Measurements from ENCODE around the gene TMEM147.

The TMEM147 gene

GRCh38 chr19:35549174-35549788 is 3.9 kb downstream of the TMEM147 start:
- DNase-seq, result peak; percentile 34 to 38

- DNase-seq, result no peak
Observed at GRCh38 chr19:35549879-35550523, 4.6 kb downstream of the TMEM147 start.

- DNase-seq, result no peak
Observed at GRCh38 chr19:35551091-35551810, 5.8 kb downstream of the TMEM147 start.

GRCh38 chr19:35552534-35553384 is 7.3 kb downstream of the TMEM147 start:
- no peak for DNase-seq

- no peak for DNase-seq
Observed at GRCh38 chr19:35553385-35554000, 8.1 kb downstream of the TMEM147 start.

- no peak for DNase-seq
Observed at GRCh38 chr19:35554076-35554475, 8.7 kb downstream of the TMEM147 start.

- no peak for DNase-seq
Observed at GRCh38 chr19:35555301-35556005, 10.0 kb downstream of the TMEM147 start.

GRCh38 chr19:35556025-35556590 is 10.7 kb downstream of the TMEM147 start:
- no peak for DNase-seq

GRCh38 chr19:35556846-35557538 is 11.6 kb downstream of the TMEM147 start:
- no peak for DNase-seq

- DNase-seq, result peak; percentile 50 to 59
Observed at GRCh38 chr19:35557539-35558399, 12.3 kb downstream of the TMEM147 start.

- DNase-seq, result no peak
Observed at GRCh38 chr19:35558400-35559280, 13.2 kb downstream of the TMEM147 start.

- DNase-seq, result no peak
Observed at GRCh38 chr19:35559281-35559659, 13.8 kb downstream of the TMEM147 start.

- no peak for DNase-seq
Observed at GRCh38 chr19:35559781-35560180, 14.4 kb downstream of the TMEM147 start.

GRCh38 chr19:35560271-35560670 is 14.8 kb downstream of the TMEM147 start:
- DNase-seq, result no peak

GRCh38 chr19:35560677-35561076 is 15.3 kb downstream of the TMEM147 start:
- no peak for DNase-seq

- no peak for DNase-seq
Observed at GRCh38 chr19:35561436-35561835, 16.0 kb downstream of the TMEM147 start.

- no peak for DNase-seq
Observed at GRCh38 chr19:35562336-35562735, 16.9 kb downstream of the TMEM147 start.

GRCh38 chr19:35562776-35563175 is 17.4 kb downstream of the TMEM147 start:
- no peak for DNase-seq

GRCh38 chr19:35563207-35563829 is 17.9 kb downstream of the TMEM147 start, which contains the start of gene ATP4A:
ATP4A (minus strand) TSS chr19:35563658; CDS start chr19:35563629, 29 bp downstream.
- DNase-seq, result no peak
